Measurements from ENCODE around the gene BTBD19.
"Not testable (repeated sequence)": the region's sequence is repeated elsewhere in the genome, so short reads cannot be mapped to it uniquely, and the experiment has no call there.

The BTBD19 gene

DNA sequence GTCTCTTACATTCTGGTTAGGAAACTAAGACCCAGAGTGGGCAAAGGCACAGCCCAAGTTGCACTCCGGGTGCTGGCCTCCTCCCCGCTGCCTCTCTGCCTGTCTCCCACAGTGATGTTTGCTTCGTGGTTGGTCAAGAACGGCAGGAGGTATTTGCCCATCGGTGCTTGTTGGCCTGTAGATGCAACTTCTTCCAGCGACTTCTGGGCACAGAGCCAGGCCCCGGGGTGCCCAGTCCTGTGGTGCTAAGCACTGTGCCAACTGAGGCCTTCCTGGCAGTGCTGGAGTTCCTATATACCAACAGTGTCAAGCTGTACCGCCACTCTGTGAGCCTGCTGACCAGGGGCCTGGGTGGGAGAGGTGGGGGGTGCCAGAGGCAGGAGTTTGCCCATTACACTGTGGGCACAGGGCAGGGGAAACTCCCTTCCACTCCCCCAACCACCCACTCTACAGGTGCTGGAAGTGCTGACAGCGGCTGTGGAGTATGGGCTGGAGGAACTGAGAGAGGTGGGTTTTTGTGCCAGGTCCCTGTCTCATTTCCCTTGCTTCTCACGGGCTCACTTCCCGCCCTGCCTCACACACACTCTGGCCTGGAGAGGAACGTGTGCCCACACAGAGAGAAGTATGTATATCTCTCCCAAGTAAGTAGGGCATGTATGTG lies 1.9 kb downstream of the BTBD19 start:
- no peak for DNase-seq

DNA sequence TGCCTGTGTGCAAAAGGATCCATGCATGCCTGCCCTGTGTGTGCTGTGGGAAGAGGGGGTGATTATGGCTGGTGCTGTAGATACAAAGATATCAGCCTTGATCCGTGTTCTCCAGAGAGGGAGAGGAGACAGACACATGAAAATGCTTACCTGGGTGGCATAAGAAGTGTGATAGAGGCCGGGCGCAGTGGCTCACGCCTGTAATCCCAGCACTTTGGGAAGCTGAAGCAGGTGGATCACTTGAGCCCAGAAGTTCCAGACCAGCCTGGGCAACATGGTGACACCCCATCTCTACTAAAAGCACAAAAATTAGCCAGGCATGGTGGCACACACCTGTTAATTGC lies 2.4 kb downstream of the BTBD19 start:
- DNase-seq = not testable (repeated sequence)

DNA sequence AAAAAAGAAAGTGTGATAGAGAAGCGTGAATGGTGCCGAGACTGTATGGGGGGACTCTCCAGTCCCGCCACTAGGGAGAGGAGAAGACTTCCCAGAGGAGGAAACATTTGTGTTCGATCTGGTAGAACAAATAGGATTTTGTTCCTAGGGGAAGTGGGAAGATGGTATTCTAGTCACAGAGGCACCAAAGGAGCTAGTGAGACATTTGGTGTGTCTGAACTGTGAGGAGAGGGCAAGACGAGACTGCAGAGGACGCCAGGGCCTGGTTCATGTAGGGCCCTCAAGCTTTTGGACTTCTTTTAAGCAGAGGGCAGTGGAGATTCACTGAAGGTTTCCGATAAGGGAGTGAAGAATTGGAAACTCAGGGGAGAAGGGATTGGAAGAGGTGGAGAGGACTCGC lies 2.9 kb downstream of the BTBD19 start:
- no peak for DNase-seq

GRCh38 chr1:44812822-44813543 lies 4.7 kb downstream of the BTBD19 start:
- DNase-seq = no peak

- not testable (repeated sequence) for DNase-seq
Measured at GRCh38 chr1:44815926-44816325, 7.6 kb downstream of the BTBD19 start.

- DNase-seq = no peak
Measured at GRCh38 chr1:44817307-44817706, 9.0 kb downstream of the BTBD19 start.

DNA sequence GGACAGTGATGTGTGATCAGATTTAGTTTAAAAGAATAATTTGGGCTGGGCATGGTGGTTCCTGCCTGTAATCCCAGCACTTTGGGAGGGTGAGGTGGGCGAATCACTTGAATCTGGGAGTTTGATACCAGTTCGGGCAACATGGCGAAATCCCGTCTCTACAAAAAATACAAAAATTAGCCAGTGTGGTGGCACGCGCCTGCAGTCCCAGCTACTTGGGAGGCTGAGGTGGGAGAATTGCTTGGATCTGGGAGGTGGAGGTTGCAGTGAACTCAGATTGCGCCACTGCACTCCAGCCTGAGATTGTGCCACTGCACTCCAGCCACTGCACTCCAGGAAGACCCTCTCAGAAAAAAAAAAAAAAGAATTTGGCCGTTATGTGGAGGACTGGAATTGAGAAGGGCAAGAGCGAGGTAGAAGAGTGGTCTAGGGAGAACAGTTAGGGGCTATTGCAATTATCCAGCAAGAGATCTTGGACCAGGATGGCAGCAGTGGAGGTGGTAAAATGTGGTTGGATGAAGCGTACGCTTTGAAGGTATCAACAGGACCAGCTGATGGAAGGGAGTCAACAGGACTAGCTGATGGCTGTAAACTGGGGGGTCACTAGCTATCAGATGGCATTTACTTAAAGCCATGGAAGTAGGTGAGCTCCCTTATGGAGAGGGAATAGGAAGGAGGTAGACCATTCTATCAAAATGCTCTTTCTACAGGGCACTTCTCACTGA lies 9.6 kb downstream of the BTBD19 start:
- DNase-seq = no peak

DNA sequence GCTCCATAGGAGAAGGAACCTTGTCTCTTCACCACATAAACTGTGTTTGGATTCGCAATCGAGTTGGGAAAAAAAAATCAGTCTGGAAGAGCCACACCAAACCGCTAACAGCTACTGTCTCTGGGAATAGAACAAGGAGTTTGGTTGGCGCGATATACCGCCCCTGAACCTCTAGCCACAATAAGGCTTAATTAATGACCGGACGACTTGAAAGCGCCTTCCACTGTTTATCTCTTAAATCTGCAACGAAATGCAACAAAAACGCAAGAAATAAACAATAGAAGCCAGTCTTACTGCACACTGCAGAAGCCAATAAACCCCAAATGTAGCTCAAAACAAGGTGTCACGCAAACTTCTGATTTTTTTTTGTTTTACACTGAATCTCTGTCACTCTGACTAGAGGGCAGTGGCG lies 10.9 kb downstream of the BTBD19 start:
- peak; percentile 98 for DNase-seq

DNA sequence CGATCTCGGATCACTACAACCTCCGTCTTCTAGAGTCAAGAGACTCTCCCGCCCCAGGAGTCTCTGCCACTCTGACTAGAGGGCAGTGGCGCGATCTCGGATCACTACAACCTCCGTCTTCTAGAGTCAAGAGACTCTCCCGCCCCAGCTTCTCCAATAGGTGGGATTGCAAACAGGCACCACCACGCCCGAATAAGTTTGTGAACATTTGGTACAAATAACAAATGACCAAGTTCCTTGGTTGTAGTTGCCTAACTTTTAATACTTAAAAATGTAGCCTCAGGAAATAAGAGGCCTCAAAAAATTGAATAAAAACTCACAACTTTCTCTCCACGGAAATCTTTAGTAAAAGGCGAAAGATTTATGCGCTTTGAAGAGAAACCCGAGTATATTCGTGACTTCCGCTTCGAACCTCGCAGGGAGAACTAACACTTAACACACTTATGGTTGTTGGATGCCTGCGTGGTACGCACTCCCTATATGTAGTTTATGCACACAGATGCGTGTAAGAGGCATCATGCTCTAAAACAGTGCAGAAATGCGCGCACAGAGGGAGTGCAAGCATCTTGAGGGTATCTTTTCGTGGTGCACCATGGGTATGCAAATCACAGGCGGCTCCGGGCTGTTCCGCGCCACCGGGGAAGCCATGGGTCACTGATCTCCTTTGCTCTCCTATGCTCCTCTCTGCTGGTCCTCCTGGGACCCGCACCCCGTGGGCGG lies 11.4 kb downstream of the BTBD19 start:
- peak; percentile 98 for DNase-seq

GRCh38 chr1:44820328-44821239 lies 12.3 kb downstream of the BTBD19 start:
- DNase-seq = no peak

GRCh38 chr1:44821240-44821715 lies 13.0 kb downstream of the BTBD19 start:
- DNase-seq = no peak

DNA sequence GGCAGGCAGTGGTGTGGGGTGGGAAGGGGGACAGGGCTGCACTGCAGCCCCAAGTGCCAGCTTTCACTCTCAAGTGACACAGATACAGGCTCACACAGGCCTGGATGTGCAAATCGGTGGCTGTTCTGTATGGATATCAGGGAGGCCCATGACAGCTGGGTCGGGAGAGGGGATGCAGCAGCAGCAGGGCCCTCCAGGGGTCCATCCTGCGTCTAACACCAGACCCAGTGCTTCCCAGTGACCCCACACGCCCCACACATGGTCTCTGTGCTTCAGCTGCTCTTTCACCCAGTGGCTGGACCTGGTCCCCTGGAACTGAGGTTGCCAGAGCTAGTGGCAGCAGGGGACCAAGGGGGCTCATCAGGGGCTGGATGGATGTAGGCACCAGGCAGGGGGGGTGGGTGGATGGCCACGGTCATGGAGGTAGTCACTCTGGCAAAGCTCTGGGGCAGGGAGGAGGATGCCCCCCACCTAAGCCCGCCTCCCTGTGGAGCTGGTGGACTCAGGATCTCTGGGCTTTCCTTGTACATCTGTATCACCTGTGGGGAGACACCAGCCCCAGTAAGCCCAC lies 13.9 kb downstream of the BTBD19 start:
- no peak for DNase-seq

GRCh38 chr1:44822981-44823451 lies 14.7 kb downstream of the BTBD19 start:
- no peak for DNase-seq

DNA sequence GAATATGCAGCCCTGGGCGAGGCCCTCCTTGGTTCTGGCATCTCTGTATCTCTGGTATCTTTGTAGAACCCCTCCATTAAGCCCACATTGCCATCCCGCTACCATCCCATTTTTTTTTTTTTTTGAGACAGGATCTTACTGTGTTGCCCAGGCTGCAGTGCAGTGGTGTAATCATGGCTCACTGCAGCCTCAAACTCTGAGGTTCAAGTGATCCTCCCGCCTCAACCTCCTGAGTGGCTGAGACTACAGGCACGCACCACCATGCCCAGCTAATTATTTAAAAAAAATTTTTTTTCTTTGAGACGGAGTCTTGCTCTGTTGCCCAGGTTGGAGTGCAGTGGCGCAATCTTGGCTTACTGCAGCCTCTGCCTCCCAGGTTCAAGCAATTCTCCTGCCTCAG lies 16.1 kb downstream of the BTBD19 start:
- DNase-seq = not testable (repeated sequence)

DNA sequence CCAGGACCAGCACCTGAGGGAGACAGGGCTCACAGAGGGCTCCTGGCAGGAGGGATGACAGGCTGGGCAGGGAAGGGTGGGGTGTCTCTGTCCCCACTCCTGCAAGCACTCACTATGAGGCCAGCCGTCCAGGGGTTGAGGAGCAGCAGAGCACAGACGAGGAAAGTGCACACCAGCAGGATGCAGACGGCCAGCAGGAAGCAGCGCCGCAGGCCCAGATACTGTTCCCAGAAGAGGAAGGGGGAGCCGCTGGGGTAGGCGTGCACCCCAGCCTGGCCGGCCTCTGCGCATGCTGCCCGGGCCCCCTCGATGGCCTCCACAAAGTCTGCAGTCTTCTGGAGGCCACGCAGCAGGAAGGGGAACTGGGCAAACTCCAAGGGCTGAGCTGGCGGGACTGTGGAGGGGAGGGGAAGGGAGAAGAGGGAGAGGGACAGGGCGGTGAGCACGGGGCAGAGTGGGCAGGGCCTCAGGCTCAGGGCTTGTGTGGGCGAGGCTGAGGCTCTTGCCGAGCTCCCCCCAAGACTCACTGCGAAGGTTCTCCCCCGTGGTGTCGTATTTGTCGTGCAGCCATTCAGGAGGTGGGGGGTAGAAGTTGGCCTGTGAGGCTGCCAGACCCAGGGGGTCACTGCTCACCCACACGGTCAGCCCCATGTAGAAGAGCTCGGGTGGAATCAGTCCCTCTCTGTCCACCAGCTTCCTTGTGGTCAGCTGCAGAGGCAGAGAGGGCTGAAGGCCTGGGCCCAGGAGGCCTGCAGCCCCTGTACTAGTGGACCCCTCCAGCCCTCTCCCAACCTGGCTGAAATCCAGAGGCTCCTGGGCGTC lies 18.3 kb downstream of the BTBD19 start:
- no peak for DNase-seq

- no peak for DNase-seq
Measured at GRCh38 chr1:44827197-44828002, 19.1 kb downstream of the BTBD19 start.

DNA sequence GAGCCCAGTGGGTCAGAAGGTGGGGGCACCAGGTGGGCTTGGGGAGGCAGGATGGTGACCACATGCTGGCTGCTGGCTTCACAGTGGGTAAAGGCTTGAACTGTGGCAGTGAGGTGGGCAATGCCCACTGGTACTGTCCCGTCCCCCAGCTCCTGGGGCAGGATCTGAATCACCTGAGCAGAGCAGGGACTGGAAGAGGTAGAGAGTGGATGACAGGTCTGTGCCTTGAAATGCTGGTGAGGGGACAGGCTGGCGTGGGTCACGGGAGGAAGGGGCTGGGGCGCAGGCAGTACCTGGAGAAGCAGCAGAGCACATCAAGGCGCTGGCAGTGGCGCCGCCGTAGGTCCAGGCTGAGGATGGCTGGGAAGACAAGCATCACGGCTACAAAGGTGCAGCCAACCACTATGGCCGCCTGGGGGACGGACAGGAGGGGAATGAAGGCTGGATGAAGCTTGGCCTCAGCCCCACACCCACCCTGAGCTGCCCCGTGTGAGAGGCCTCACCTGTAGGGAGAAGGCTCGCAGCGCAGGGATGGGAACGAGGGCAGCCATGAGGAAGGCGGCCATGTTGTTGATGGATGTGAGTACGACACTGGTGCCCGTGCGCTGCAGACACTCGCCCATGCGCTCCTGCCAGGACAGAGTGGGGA lies 19.8 kb downstream of the BTBD19 start:
- DNase-seq = no peak

- DNase-seq = no peak
Measured at GRCh38 chr1:44828841-44829440, 20.6 kb downstream of the BTBD19 start.
